PC-3 (cell line): ENCODE data around the gene SALL3. TPM values are rescaled to one million over a fixed set of nuclear protein-coding genes. Genes with fewer than 3 reads are reported as not detected.

ENCODE experiments used
- ATAC-seq: fragments of 200-7000 bp; cut with Tn5 transposase; 2 replicates; pipeline ENCODE4 v1.9.1; 2020; ENCODE audit warnings: mild to moderate bottlenecking, moderate library complexity
- BruUV-seq: library from RNA; stranded (reverse); fragments of 400-500 nt; replicated peaks from 2 replicates; lab custom pipeline; 2021; lab: Mats Ljungman, UMichigan
- CTCF ChIA-PET: fragments of 300-600 bp; sonication (Branson Sonifier 250); formaldehyde crosslinking; loops from one replicate; lab custom pipeline; 2022; ENCODE audit warnings: antibody characterized with exemption; lab: Charles Lee
- POLR2A ChIA-PET: fragments of 300-600 bp; sonication (Branson Sonifier 250); formaldehyde crosslinking; loops from one replicate; lab custom pipeline; 2022; ENCODE audit warnings: antibody characterized with exemption; ENCODE audit not compliant: unreplicated experiment; lab: Charles Lee
- DNase-seq: peaks from one replicate; pipeline ENCODE4 v3.0.0-alpha.2; 2015
- H2AFZ ChIP-seq: fragments of 300-600 bp; sonication (generic); 2 replicates; pipeline ENCODE4 v1.6.0; 2016; ENCODE audit warnings: antibody characterized with exemption, low read length
- H3F3A ChIP-seq: fragments of 300-600 bp; sonication (generic); one replicate; pipeline ENCODE4 v1.6.0; 2017; ENCODE audit warnings: antibody characterized with exemption, low read length, control low read depth, mild to moderate bottlenecking; ENCODE audit not compliant: unreplicated experiment
- H3K27ac ChIP-seq: fragments of 300-600 bp; sonication (generic); 2 replicates; pipeline ENCODE4 v1.5.1; 2016; ENCODE audit warnings: mild to moderate bottlenecking, low read length
- H3K27me3 ChIP-seq: fragments of 300-600 bp; sonication (generic); 2 replicates; pipeline ENCODE4 v1.6.1; 2016; ENCODE audit warnings: low read length, mixed read lengths
- H3K36me3 ChIP-seq: fragments of 300-600 bp; sonication (generic); 2 replicates; pipeline ENCODE4 v1.6.1; 2016; ENCODE audit warnings: low read depth, mixed run types, low read length, mixed read lengths
- H3K4me1 ChIP-seq: fragments of 300-600 bp; sonication (generic); 2 replicates; pipeline ENCODE4 v1.5.1; 2016; ENCODE audit warnings: low read length; ENCODE audit not compliant: insufficient read depth
- H3K4me2 ChIP-seq: fragments of 300-600 bp; sonication (generic); 2 replicates; pipeline ENCODE4 v1.6.0; 2016; ENCODE audit warnings: low read length
- H3K4me3 ChIP-seq: fragments of 300-600 bp; sonication (generic); 2 replicates; pipeline ENCODE4 v1.5.1; 2016; ENCODE audit warnings: mild to moderate bottlenecking, low read length, mixed read lengths
- H3K79me2 ChIP-seq: fragments of 300-600 bp; sonication (generic); 2 replicates; pipeline ENCODE4 v1.6.1; 2017; ENCODE audit warnings: low read length, mixed read lengths
- H3K9ac ChIP-seq: fragments of 300-600 bp; sonication (generic); 2 replicates; pipeline ENCODE4 v1.6.0; 2016; ENCODE audit warnings: mild to moderate bottlenecking, low read length
- H3K9me2 ChIP-seq: fragments of 300-600 bp; sonication (generic); replicated peaks from 2 replicates; pipeline ENCODE4 v1.6.1; 2016; ENCODE audit warnings: mixed run types, low read length, mixed read lengths
- H3K9me3 ChIP-seq: fragments of 300-600 bp; sonication (generic); 2 replicates; pipeline ENCODE4 v1.6.1; 2016; ENCODE audit warnings: low read length, mixed read lengths
- H4K20me1 ChIP-seq: fragments of 300-600 bp; sonication (generic); 2 replicates; pipeline ENCODE4 v1.6.1; 2016; ENCODE audit warnings: low read length, mixed read lengths
- CTCF ChIP-seq: fragments of 300-600 bp; sonication (generic); conservative IDR thresholded peaks from 2 replicates; pipeline ENCODE4 v1.5.1; 2017; ENCODE audit warnings: antibody characterized with exemption, low read depth, mild to moderate bottlenecking, low read length
- EZH2 ChIP-seq: fragments of 300-600 bp; sonication (generic); IDR thresholded peaks from one replicate; pipeline ENCODE4 v1.6.1; 2017; ENCODE audit warnings: antibody characterized with exemption, mild to moderate bottlenecking, low read length; ENCODE audit not compliant: unreplicated experiment
- EZH2phosphoT487 ChIP-seq: fragments of 300-600 bp; sonication (generic); IDR thresholded peaks from 2 replicates; pipeline ENCODE4 v1.6.1; 2018; ENCODE audit warnings: mild to moderate bottlenecking, antibody characterized with exemption, low read length, borderline replicate concordance
- intact Hi-C: fragments of 100-400 bp; cut with micrococcal nuclease; formaldehyde crosslinking; loops from 2 replicates; pipeline ENCODE4 v1.9.0; 2023
- total RNA-seq: library from RNA; depleted of rRNA; stranded (reverse); fragments of >200 nt; gene quantifications from 2 replicates; pipeline ENCODE4 v1.2.3, GENCODE V29; 2014

Gene SALL3
- total RNA-seq, 1 experiment from 2014 or later, result not detected

- BruUV-seq, result no TSS peak
- H3K4me3 ChIP-seq, result no peak overlapping the region
- H3K79me2 ChIP-seq, result no peaks in the 10 kb centered on the region
- H3K36me3 ChIP-seq, result no peaks in the 10 kb centered on the region
- no peak overlapping the region for H2AFZ ChIP-seq
- peaks cover 38% of the 10 kb centered on the region for H3K27me3 ChIP-seq
- H4K20me1 ChIP-seq, result no peaks in the 10 kb centered on the region
- ATAC-seq (no peak), DNase-seq (no peak)
- H3K27ac ChIP-seq, result no peak overlapping the region
- H3K4me1 ChIP-seq, result no peaks in the 10 kb centered on the region
- POLR2A ChIA-PET, result no interaction called here
- no peak overlapping the region for H3K4me2 ChIP-seq
- H3K9me3 ChIP-seq, result no peaks in the 10 kb centered on the region
- CTCF ChIA-PET, result no interaction called here
- H3F3A ChIP-seq, result no peaks in the 10 kb centered on the region
- no peak overlapping the region for H3K9ac ChIP-seq
- intact Hi-C loops, result no loop called here
- H3K9me2 ChIP-seq, result no peaks in the 10 kb centered on the region
- no peak for TF ChIP-seq EZH2
- no peak for TF ChIP-seq EZH2phosphoT487
- TF ChIP-seq CTCF, result no peak
Observed at GRCh38 chr18:78996741-78997490, 17.3 kb downstream of the SALL3 start.

DNA sequence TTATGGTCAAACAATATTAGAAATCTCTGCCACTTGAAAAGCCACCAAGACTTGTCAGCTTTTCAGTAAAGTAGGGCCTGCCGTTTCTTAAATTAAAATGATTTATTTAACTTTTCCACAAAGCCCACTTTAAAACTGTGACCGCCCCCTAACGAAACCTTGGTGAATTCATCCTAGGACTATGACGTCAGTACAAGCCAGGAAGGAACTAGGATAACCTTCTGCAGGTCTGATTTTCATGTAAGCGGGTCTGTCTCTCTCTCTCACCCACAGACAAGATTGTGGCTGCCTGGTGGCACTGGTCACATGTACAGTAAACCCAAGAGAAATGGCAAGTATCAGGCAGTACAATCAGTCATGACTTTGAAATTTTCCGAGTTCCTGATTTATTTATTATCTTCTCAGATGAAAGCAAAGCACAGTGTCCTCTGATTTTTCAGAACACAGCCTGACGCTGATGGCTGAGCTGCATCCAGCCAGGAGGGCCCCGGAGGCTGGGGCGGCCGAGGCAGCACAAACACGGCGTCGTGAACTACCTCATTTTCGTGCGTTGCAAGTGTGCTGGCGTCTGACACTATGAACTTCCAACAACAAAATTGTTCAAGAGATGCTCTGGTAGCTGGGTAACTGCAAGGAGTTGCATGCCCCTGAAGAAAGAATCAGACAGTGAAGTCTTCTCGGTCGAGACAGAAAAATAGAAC, 18.9 kb downstream of the SALL3 start:
- H3K79me2 ChIP-seq, result no peaks in the 10 kb centered on the region
- no TSS peak for BruUV-seq
- peaks cover 54% of the 10 kb centered on the region for H3K27me3 ChIP-seq
- POLR2A ChIA-PET, result no interaction called here
- no peaks in the 10 kb centered on the region for H3K9me3 ChIP-seq
- no peaks in the 10 kb centered on the region for H4K20me1 ChIP-seq
- no peak overlapping the region for H3K9ac ChIP-seq
- DNase-seq (no peak), ATAC-seq (no peak)
- no peaks in the 10 kb centered on the region for H3K9me2 ChIP-seq
- intact Hi-C loops, result no loop called here
- no peak overlapping the region for H3K27ac ChIP-seq
- H3K4me3 ChIP-seq, result no peak overlapping the region
- no peaks in the 10 kb centered on the region for H3K36me3 ChIP-seq
- H3F3A ChIP-seq, result no peaks in the 10 kb centered on the region
- H3K4me1 ChIP-seq, result no peaks in the 10 kb centered on the region
- TF ChIP-seq EZH2, result no peak
- no peak for TF ChIP-seq CTCF
- TF ChIP-seq EZH2phosphoT487, result no peak
- H3K4me2 ChIP-seq, result no peak overlapping the region
- CTCF ChIA-PET, result no interaction called here
- no peak overlapping the region for H2AFZ ChIP-seq

GRCh38 chr18:78999939-79000338, 20.3 kb downstream of the SALL3 start:
- H2AFZ ChIP-seq, result no peak overlapping the region
- peaks cover 63% of the 10 kb centered on the region for H3K27me3 ChIP-seq
- no peaks in the 10 kb centered on the region for H4K20me1 ChIP-seq
- ChIA-PET POLR2A (no interaction called here), CTCF (no interaction called here)
- no peak overlapping the region for H3K27ac ChIP-seq
- intact Hi-C loops, result no loop called here
- no peak overlapping the region for H3K4me2 ChIP-seq
- no peak overlapping the region for H3K4me3 ChIP-seq
- ATAC-seq, result no peak
- H3K9ac ChIP-seq, result no peak overlapping the region
- H3K9me3 ChIP-seq, result no peaks in the 10 kb centered on the region
- peak; percentile 68 for DNase-seq
- BruUV-seq, result no TSS peak
- no peaks in the 10 kb centered on the region for H3K9me2 ChIP-seq
- no peaks in the 10 kb centered on the region for H3K4me1 ChIP-seq
- no peaks in the 10 kb centered on the region for H3K79me2 ChIP-seq
- TF ChIP-seq CTCF (no peak), EZH2 (no peak), EZH2phosphoT487 (no peak)
- no peaks in the 10 kb centered on the region for H3F3A ChIP-seq
- H3K36me3 ChIP-seq, result no peaks in the 10 kb centered on the region
